GM12878 (cell line): ENCODE results near the gene BZW2. TPM values are rescaled to one million over a fixed set of nuclear protein-coding genes. Genes with fewer than 3 reads are reported as not detected.

Source experiments
- EED ChIP-seq: sonication (generic); IDR thresholded peaks from 2 replicates; pipeline ENCODE4 v1.6.1; 2016; ENCODE audit warnings: antibody characterized with exemption, low read depth
- IRF5 ChIP-seq: fragments of 450-650 bp; IDR thresholded peaks from 2 replicates; pipeline ENCODE4 v1.6.1; 2017; ENCODE audit warnings: borderline replicate concordance
- JUND ChIP-seq: IDR thresholded peaks from 2 replicates; pipeline ENCODE4 v1.6.1; 2012; ENCODE audit warnings: low read depth, mild to moderate bottlenecking, low read length, improper control_type of control experiment, moderate library complexity
- LARP7 ChIP-seq: fragments of 450-650 bp; IDR thresholded peaks from 2 replicates; pipeline ENCODE4 v1.6.1; 2017; ENCODE audit warnings: mild to moderate bottlenecking
- MXI1 ChIP-seq: fragments of 150-350 bp; IDR thresholded peaks from 2 replicates; pipeline ENCODE4 v1.6.1; 2011; ENCODE audit warnings: low read depth, mild to moderate bottlenecking, inconsistent platforms, low read length, improper control_type of control experiment
- NRF1 ChIP-seq: conservative IDR thresholded peaks from 2 replicates; pipeline ENCODE4 v1.6.1; 2011; ENCODE audit warnings: mild to moderate bottlenecking, low read depth, low read length, improper control_type of control experiment
- PAX8 ChIP-seq: fragments of 450-650 bp; IDR thresholded peaks from 2 replicates; pipeline ENCODE4 v1.6.1; 2017; ENCODE audit warnings: mild to moderate bottlenecking, moderate library complexity
- POLR2AphosphoS2 ChIP-seq: IDR thresholded peaks from 2 replicates; pipeline ENCODE4 v1.6.1; 2011; ENCODE audit warnings: low read depth, mild to moderate bottlenecking, low read length, improper control_type of control experiment, moderate library complexity
- REST ChIP-seq: IDR thresholded peaks from 2 replicates; pipeline ENCODE4 v1.6.1; 2012; ENCODE audit warnings: mild to moderate bottlenecking, low read depth, low read length
- RUNX3 ChIP-seq: IDR thresholded peaks from 2 replicates; pipeline ENCODE4 v1.6.1; 2012; ENCODE audit warnings: low read length, inconsistent platforms
- SMARCA5 ChIP-seq: fragments of 450-650 bp; IDR thresholded peaks from 2 replicates; pipeline ENCODE4 v1.6.1; 2017; ENCODE audit warnings: mild to moderate bottlenecking
- STAT1 ChIP-seq: fragments of 450-650 bp; conservative IDR thresholded peaks from 2 replicates; pipeline ENCODE4 v1.6.1; 2014; ENCODE audit warnings: antibody characterized with exemption, mild to moderate bottlenecking
- USF2 ChIP-seq: IDR thresholded peaks from 2 replicates; pipeline ENCODE4 v1.6.1; 2011; ENCODE audit warnings: low read depth, low read length, improper control_type of control experiment, borderline replicate concordance
- polyA plus RNA-seq, 11 experiments: library from polyadenylated mRNA; depleted of rRNA in 4 of 11; unstranded in 6 of 11; stranded (reverse) in 5 of 11; fragments of >200 nt; fragmentation: Nextera tagmentation in 4 of 11; fragmentation: Illumina TruSeq in 1 of 11; extraction: Ambion mirVana in 4 of 11; extraction: Trizol in 1 of 11; gene quantifications; 1 replicate in 1 of 11; 2 replicates in 10 of 11; pipeline versions ENCODE4 v1.2.1 to v1.2.3, GENCODE V29; 2011 to 2016; ENCODE audit warnings: inconsistent platforms in 2 of 11, missing spikeins in 2 of 11, low read depth in 1 of 11
- total RNA-seq, 4 experiments: library from RNA; depleted of rRNA in 3 of 4; stranded (reverse); fragments of >200 nt in 3 of 4; fragmentation: Illumina TruSeq in 1 of 4; extraction: Trizol in 1 of 4; gene quantifications; 2 replicates each; pipeline versions ENCODE4 v1.2.1 to v1.2.3, GENCODE V29; 2013 to 2021
- TF ChIP-seq, protein P1 (sequence below): fragments of 450-650 bp; IDR thresholded peaks from 2 replicates; pipeline ENCODE4 v1.6.1; 2016; ENCODE audit warnings: mild to moderate bottlenecking
- TF ChIP-seq, protein P2 (sequence below): IDR thresholded peaks from 2 replicates; pipeline ENCODE4 v1.6.1; 2011; ENCODE audit warnings: borderline replicate concordance, low read depth, mild to moderate bottlenecking, moderate library complexity, low read length; ENCODE audit not compliant: insufficient read depth, poor library complexity, severe bottlenecking
- TF ChIP-seq, protein P3 (sequence below): fragments of 450-650 bp; IDR thresholded peaks from 2 replicates; pipeline ENCODE4 v1.6.1; 2016; ENCODE audit warnings: mild to moderate bottlenecking

BZW2 gene
- total and polyA plus RNA-seq, 10 of the 15 experiments (the other 5 are each of a cell fraction or from before 2014, with no cell fraction given), result 1.3 to 6.8 (median 3.1) TPM

- TF ChIP-seq REST, result no peak
- no peak for TF ChIP-seq POLR2AphosphoS2
- no peak for TF ChIP-seq IRF5
- no peak for TF ChIP-seq JUND
- no peak for TF ChIP-seq STAT1
- no peak for TF ChIP-seq RUNX3
- no peak for TF ChIP-seq USF2
- TF ChIP-seq, protein P1, sequence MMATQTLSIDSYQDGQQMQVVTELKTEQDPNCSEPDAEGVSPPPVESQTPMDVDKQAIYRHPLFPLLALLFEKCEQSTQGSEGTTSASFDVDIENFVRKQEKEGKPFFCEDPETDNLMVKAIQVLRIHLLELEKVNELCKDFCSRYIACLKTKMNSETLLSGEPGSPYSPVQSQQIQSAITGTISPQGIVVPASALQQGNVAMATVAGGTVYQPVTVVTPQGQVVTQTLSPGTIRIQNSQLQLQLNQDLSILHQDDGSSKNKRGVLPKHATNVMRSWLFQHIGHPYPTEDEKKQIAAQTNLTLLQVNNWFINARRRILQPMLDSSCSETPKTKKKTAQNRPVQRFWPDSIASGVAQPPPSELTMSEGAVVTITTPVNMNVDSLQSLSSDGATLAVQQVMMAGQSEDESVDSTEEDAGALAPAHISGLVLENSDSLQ, result no peak
- no peak for TF ChIP-seq SMARCA5
- TF ChIP-seq PAX8, result no peak
- TF ChIP-seq EED, result no peak
- TF ChIP-seq, protein P2, sequence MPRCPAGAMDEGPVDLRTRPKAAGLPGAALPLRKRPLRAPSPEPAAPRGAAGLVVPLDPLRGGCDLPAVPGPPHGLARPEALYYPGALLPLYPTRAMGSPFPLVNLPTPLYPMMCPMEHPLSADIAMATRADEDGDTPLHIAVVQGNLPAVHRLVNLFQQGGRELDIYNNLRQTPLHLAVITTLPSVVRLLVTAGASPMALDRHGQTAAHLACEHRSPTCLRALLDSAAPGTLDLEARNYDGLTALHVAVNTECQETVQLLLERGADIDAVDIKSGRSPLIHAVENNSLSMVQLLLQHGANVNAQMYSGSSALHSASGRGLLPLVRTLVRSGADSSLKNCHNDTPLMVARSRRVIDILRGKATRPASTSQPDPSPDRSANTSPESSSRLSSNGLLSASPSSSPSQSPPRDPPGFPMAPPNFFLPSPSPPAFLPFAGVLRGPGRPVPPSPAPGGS, result no peak
- no peak for TF ChIP-seq NRF1
- TF ChIP-seq, protein P3, sequence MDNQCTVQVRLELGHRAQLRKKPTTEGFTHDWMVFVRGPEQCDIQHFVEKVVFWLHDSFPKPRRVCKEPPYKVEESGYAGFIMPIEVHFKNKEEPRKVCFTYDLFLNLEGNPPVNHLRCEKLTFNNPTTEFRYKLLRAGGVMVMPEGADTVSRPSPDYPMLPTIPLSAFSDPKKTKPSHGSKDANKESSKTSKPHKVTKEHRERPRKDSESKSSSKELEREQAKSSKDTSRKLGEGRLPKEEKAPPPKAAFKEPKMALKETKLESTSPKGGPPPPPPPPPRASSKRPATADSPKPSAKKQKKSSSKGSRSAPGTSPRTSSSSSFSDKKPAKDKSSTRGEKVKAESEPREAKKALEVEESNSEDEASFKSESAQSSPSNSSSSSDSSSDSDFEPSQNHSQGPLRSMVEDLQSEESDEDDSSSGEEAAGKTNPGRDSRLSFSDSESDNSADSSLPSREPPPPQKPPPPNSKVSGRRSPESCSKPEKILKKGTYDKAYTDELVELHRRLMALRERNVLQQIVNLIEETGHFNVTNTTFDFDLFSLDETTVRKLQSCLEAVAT, result no peak
- no peak for TF ChIP-seq MXI1
- TF ChIP-seq LARP7, result no peak
Measured at GRCh38 chr7:16677978-16678494, 32.1 kb downstream of the BZW2 start (continued).
